Epithelial cell of esophagus (primary cell): ENCODE measurements around the gene CAMK1D.
A peak's percentile ranks its signal among the peaks of the same experiment; 100 is the strongest.
"Not testable (repeated sequence)": the region's sequence is repeated elsewhere in the genome, so short reads cannot be mapped to it uniquely, and the experiment has no call there.

Experiments
- DNase-seq: peaks from one replicate; pipeline ENCODE4 v3.0.0; 2010; ENCODE audit warnings: low read depth
- H3K4me3 ChIP-seq: 2 replicates; pipeline ENCODE4 v1.5.1; 2011; ENCODE audit warnings: mild to moderate bottlenecking, low read length, control low read depth
- TF ChIP-seq, protein P1 (sequence below): IDR thresholded peaks from 2 replicates; pipeline ENCODE4 v1.5.1; 2011; ENCODE audit warnings: low read depth, mild to moderate bottlenecking, low read length, control low read depth, inconsistent platforms; ENCODE audit not compliant: insufficient read depth; ENCODE audit errors: missing control alignments

Gene CAMK1D

GRCh38 chr10:12321641-12322040 lies 27.7 kb upstream of the CAMK1D start:
- TF ChIP-seq, protein P1, sequence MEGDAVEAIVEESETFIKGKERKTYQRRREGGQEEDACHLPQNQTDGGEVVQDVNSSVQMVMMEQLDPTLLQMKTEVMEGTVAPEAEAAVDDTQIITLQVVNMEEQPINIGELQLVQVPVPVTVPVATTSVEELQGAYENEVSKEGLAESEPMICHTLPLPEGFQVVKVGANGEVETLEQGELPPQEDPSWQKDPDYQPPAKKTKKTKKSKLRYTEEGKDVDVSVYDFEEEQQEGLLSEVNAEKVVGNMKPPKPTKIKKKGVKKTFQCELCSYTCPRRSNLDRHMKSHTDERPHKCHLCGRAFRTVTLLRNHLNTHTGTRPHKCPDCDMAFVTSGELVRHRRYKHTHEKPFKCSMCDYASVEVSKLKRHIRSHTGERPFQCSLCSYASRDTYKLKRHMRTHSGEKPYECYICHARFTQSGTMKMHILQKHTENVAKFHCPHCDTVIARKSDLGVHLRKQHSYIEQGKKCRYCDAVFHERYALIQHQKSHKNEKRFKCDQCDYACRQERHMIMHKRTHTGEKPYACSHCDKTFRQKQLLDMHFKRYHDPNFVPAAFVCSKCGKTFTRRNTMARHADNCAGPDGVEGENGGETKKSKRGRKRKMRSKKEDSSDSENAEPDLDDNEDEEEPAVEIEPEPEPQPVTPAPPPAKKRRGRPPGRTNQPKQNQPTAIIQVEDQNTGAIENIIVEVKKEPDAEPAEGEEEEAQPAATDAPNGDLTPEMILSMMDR: peak; percentile 6
- H3K4me3 ChIP-seq: no peak overlapping the region
- peak; percentile 70 for DNase-seq

GRCh38 chr10:12322583-12323131 lies 26.7 kb upstream of the CAMK1D start:
- DNase-seq: peak; percentile 6
- TF ChIP-seq, protein P1: no peak

GRCh38 chr10:12324530-12324929 lies 24.8 kb upstream of the CAMK1D start:
- no peak overlapping the region for H3K4me3 ChIP-seq
- TF ChIP-seq, protein P1: no peak

More at GRCh38 chr10:12322583-12323131, 26.7 kb upstream of the CAMK1D start:
- no peak overlapping the region for H3K4me3 ChIP-seq

GRCh38 chr10:12327074-12327473 lies 22.3 kb upstream of the CAMK1D start:
- H3K4me3 ChIP-seq: no peak overlapping the region
- TF ChIP-seq, protein P1: no peak
- no peak for DNase-seq

More at GRCh38 chr10:12324530-12324929, 24.8 kb upstream of the CAMK1D start:
- DNase-seq: no peak

GRCh38 chr10:12327476-12327875 lies 21.9 kb upstream of the CAMK1D start:
- H3K4me3 ChIP-seq: no peak overlapping the region
- DNase-seq: peak; percentile 59
- TF ChIP-seq, protein P1: no peak

GRCh38 chr10:12328312-12328711 lies 21.0 kb upstream of the CAMK1D start:
- not testable (repeated sequence) for H3K4me3 ChIP-seq, DNase-seq

DNA sequence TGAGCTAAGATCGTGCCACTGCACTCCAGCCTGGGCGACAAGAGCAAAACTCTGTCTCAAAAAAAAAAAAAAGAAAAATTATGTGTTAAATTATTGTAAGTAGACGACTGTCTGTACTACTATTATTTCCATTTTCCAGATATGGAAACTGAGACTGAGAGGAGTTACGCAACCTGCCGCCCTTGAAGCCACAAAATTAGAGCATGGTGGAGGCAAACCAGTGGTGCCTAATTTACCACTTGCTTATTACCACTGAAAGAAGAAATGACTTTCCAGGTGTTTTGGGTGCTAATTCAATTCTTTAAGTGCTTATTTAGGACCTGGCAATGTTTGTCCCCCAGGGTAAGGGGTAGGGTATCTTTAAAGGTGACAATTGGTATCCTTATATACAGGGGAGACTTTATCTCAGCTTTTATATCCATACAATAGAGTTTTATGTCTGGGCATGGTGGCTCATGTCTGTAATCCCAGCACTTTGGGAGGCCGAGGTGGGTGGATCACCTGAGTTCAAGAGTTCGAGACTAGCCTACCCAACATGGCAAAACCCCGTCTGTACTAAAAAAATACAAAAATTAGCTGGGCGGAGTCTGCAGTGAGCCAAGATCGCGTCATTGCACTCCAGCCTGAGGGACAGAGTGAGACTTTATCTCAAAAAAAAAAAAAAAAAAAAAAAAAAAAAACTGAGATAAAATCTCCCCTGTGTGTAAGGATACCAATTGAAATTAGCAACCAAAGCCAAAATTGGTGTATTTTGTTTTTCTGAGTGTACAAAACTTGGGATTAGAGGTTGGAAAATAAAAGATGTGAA lies 16.6 kb upstream of the CAMK1D start:
- TF ChIP-seq, protein P1: no peak
- no peak overlapping the region for H3K4me3 ChIP-seq
- DNase-seq: no peak
